ENCODE data around the gene STARD7. TPM values are rescaled to one million over a fixed set of nuclear protein-coding genes. Genes with fewer than 3 reads are reported as not detected.

Gene STARD7
- total RNA-seq, 1 donor from 2014 or later = 42.1 TPM

- DNase-seq (ENCODE audit: low spot score) = no peak
Measured at GRCh38 chr2:96136129-96136720, 72.4 kb downstream of the STARD7 start.

DNA sequence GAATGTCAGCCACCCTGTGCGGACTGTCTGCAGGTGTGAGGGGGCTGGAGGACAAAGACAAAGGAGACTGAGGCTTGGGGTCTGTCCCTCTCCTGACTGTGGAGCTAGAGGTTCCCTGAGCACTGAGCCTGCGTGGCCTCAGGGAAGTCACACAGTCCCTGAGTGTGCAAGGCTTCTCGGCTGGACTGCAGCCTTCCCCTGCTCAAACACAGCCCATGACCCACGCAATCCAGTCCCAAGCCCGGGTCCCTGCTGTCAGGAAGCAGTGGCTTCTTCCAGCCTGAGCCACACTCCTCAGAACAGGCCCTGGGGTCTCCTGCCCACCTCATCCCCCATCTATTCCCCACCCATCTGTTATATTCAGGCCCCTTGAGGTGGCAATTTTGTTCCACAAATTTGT lies 73.0 kb downstream of the STARD7 start:
- DNase-seq (ENCODE audit: low spot score) = no peak

- DNase-seq (ENCODE audit: low spot score) = no peak
Measured at GRCh38 chr2:96135171-96135570, 73.5 kb downstream of the STARD7 start.

Other genes with a start within 250 kb of the STARD7 start
- gene ANKRD36C, start 217.0 kb downstream of the STARD7 start, total RNA-seq (ENCODE audit: insufficient read depth, low replicate concordance) = 86.4 TPM
- 2.6 TPM for gene GPAT2, start 173.9 kb downstream of the STARD7 start, total RNA-seq (ENCODE audit: insufficient read depth, low replicate concordance)
- 1.9 TPM for gene ADRA2B, start 92.3 kb downstream of the STARD7 start, total RNA-seq (ENCODE audit: insufficient read depth, low replicate concordance)
- gene ASTL, start 70.3 kb downstream of the STARD7 start, total RNA-seq (ENCODE audit: insufficient read depth, low replicate concordance) = 1.4 TPM
- gene DUSP2, start 63.4 kb downstream of the STARD7 start, total RNA-seq (ENCODE audit: insufficient read depth, low replicate concordance) = 28.9 TPM
- 13.5 TPM for gene TMEM127, start 57.2 kb upstream of the STARD7 start, total RNA-seq (ENCODE audit: insufficient read depth, low replicate concordance)
- gene CIAO1, start 57.4 kb upstream of the STARD7 start, total RNA-seq (ENCODE audit: insufficient read depth, low replicate concordance) = 49.1 TPM
- 36.6 TPM for gene SNRNP200, start 96.7 kb upstream of the STARD7 start, total RNA-seq (ENCODE audit: insufficient read depth, low replicate concordance)
- 5.5 TPM for gene ITPRIPL1, start 116.5 kb upstream of the STARD7 start, total RNA-seq (ENCODE audit: insufficient read depth, low replicate concordance)
- 1.7 TPM for gene NCAPH, start 126.9 kb upstream of the STARD7 start, total RNA-seq (ENCODE audit: insufficient read depth, low replicate concordance)